OCI-LY3 (cell line): ENCODE data around the gene RNF123.

ENCODE experiments used
- CTCF ChIP-seq: fragments of 200-600, 300-600 bp; sonication (generic); IDR thresholded peaks from 2 replicates; pipeline ENCODE4 v1.5.1; 2014; ENCODE audit warnings: antibody characterized with exemption, low read length, low read depth
- EZH2phosphoT487 ChIP-seq: fragments of 200-600 bp; shearing (Covaris generic); IDR thresholded peaks from 2 replicates; pipeline ENCODE4 v1.6.1; 2018; ENCODE audit warnings: antibody characterized with exemption, mixed run types, low read depth

GRCh38 chr3:49649576-49649975 lies 39.8 kb upstream of the RNF123 start:
- no peak for TF ChIP-seq CTCF
- TF ChIP-seq EZH2phosphoT487: no peak
